Cardiac fibroblast (primary cell): Measurements from ENCODE around the gene ITGB3.

ENCODE experiments used
- DNase-seq, 2 donors: peaks; one replicate each; pipeline versions ENCODE4 v3.0.0 to v3.0.0-alpha.2; 2010; ENCODE audit warnings: low read depth in 2 of 2
- H3K4me3 ChIP-seq, 2 donors: replicated peaks in 1 of 2; 1 replicate in 1 of 2; 2 replicates in 1 of 2; pipeline ENCODE4 v1.5.1; 2011; ENCODE audit warnings: low read depth in 2 of 2, low read length in 2 of 2, mild to moderate bottlenecking in 2 of 2, moderate library complexity in 1 of 2
- CTCF ChIP-seq: IDR thresholded peaks from one replicate; pipeline ENCODE4 v1.5.1; 2011; ENCODE audit warnings: low read depth, mild to moderate bottlenecking, low read length, inconsistent platforms

Gene ITGB3

GRCh38 chr17:47235506-47235905 is 18.1 kb upstream of the ITGB3 start:
- no peak for TF ChIP-seq CTCF
- no peak for DNase-seq
- no peak overlapping the region for H3K4me3 ChIP-seq

- H3K4me3 ChIP-seq = no peak overlapping the region
- no peak for TF ChIP-seq CTCF
- DNase-seq = no peak
Observed at GRCh38 chr17:47235923-47236322, 17.7 kb upstream of the ITGB3 start.

GRCh38 chr17:47237841-47238240 is 15.8 kb upstream of the ITGB3 start:
- no peak for TF ChIP-seq CTCF
- H3K4me3 ChIP-seq = no peak overlapping the region
- DNase-seq = no peak

- TF ChIP-seq CTCF = no peak
- H3K4me3 ChIP-seq = no peak overlapping the region
- no peak for DNase-seq
Observed at GRCh38 chr17:47238321-47239010, 15.2 kb upstream of the ITGB3 start.

- no peak for DNase-seq
- no peak overlapping the region for H3K4me3 ChIP-seq
Observed at GRCh38 chr17:47239619-47239966, 14.0 kb upstream of the ITGB3 start.

GRCh38 chr17:47239967-47240651 is 13.5 kb upstream of the ITGB3 start:
- TF ChIP-seq CTCF = no peak
- peak; percentile 98 to 100 for DNase-seq
- H3K4me3 ChIP-seq = no peak overlapping the region

More at GRCh38 chr17:47239619-47239966, 14.0 kb upstream of the ITGB3 start:
- no peak for TF ChIP-seq CTCF

GRCh38 chr17:47240806-47241205 is 12.8 kb upstream of the ITGB3 start:
- TF ChIP-seq CTCF = no peak
- no peak overlapping the region for H3K4me3 ChIP-seq
- no peak for DNase-seq
